Cortex of kidney (tissue), 1 donor: Measurements from ENCODE around the gene JAZF1.

Source experiments
- DNase-seq: peaks from one replicate; lab custom pipeline; 2025; lab: John Stamatoyannopoulos, UW

The JAZF1 gene

DNA sequence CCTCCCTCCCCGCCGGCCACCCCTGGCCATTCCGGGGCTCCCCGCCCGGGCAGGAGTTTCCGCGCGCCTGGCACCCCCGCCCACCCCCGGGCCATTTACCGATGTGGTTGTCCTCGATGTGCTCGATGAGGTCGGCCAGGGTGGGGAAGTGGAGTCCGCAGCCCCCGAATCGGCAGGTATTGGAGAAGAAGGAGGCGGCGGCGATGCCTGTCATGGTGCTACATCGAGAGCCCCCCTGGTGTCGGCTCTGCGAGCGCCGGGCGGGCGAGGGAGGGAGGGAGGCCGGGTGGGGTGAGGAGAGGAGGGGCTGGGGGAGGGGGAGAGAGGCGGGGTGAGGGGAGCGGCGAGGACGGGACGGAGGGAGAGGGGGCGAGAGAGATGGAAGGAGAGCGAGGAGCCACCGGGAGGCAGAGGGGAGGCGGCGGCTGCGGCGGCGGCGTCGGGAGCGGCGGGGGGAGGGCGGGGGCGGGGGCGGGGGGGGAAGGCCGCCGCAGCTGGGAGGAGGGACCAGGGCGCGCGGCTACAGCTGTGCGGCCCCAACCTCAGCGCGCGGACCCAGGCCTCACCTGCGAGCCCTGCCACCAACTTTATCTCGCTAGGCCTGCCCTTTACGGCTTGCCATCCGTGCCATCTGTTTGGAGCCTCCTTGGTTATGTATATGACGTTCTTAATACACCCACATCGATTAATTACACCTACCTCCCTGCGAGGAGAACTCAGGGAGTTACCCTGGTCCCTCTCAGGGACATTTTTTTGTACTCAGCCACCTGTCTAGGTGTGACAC is at the start of gene JAZF1:
TSS of gene JAZF1 (minus strand) at position 432 of the 784 bp plus-strand sequence.
- no peak for DNase-seq

DNA sequence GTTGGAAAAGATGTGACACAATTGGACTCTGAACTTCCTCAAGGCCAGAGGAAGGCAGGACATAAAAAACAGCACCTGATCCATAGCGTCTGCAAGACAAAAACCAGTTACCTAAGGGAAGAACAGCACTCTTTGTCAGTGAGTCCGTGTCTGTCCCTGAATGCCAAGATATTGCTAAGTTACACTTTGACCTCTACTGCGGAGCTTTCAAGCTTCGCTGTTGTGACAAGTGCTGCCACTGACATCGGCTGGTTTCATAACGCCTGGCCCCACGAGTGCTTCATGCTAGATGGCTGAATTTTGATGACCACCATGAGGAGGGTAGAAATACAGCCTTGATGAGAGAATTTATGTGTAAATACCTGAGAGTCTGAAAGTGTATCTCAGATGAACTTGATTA is 49.7 kb upstream of the JAZF1 start:
- no peak for DNase-seq

DNA sequence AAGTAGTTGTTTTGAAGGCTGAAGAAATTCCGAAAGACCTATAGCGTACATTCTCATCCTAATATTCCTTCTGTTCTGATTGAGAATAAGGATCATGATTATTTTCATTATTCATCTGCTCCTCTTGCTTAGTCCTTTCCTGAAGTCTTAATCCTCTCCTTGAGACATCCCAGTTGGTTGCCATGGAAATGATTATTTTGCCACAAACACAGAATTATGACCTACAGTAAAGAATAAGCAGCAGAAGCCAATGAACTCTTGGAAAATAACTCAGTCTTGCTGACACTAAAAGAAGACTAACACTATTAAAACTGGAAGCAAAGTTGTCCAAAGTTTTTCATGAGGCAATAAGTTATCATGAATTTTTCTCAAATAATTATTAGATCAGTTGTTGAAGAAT is 47.8 kb upstream of the JAZF1 start:
- no peak for DNase-seq

DNA sequence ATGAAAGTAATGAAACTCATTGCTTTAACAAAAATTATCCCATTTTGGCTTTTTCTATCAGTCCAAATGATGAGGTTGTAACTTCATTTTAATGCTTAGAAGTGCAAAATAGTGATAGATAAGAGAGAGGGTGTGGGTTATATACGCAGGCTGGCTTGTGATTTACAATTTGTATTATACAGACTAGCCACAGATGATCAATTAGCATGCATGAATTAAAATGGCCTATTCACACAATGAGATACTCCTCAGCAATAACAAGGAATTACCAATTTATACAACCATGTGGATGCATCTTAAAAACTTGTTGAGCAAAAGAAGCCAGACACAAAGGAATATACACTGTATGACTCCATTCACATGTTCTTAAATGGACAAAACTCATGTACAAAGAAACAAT is 45.4 kb upstream of the JAZF1 start:
- no peak for DNase-seq

DNA sequence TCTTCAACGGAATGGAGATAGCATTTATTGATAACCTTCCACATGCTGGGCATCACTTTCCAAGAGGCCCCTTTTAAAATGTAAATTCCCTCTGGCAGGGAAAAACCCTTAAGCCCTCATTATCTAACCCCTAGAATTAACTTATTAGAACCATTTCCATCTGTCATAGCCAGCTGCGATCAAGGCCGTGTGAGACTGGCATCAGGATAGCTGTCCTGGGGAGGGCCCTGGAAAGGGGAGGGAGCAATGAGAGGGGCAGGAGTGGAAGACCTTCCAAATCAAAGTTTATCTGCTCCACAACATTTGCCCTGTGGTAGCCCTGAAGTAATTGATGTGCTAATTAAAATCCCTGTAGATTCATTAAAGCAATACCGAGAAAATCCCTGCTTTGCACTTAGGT is 45.0 kb upstream of the JAZF1 start:
- no peak for DNase-seq

DNA sequence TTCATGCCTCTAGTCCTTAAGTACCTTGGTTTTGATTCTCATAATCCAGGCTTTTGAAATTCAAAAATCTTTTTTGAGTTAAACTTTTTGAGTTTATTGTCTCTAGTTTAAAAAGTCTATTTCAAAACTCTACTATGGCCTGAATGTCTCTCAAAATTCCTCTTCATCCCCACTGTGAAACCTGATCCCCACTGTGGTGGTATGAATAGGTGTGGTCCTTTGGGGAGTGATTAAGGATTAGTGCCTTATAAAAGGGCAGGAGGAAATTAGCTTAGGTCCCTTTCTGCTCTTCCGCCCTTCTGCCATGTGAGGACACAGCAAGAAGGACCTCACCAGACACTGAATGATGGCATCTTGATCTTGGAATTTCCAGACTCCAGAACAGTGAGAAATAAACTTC is 44.1 kb upstream of the JAZF1 start:
- no peak for DNase-seq

DNA sequence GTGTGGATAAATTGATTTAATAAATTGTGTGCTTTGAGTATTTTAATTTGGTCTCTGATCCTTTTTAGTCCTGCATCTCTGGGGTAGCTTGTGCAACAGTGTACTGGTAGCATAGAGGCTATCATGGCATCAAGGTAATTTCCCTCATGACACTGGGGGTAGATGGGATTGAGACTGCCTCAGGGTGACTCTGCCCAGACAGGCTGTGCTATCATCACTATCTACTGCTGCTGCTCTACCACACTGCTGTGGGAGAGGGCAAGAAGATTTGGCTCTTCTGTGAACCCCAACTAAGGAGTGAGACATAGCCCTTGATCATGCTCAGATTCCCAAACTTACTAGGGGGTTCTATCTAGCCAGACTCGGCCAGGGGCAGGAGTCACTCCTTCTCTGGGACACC is 43.6 kb upstream of the JAZF1 start:
- no peak for DNase-seq

DNA sequence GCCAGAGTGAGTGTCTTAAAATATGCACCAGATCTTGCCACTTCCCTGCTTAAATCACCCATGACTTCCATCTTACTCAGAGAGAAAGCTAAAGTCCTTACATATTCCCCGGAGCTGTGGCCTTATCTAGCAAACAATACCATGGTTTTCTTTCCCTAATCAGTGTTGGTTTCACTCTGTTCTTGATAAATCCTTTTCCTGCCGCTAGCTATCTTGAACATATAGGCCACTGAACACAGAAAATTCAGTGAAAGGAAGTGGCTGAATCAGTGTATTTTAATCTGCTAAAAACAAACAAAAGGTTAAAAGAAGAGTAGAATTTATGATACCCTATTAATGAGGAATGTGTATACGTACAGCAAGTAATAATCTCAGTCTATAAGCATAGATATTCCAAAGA is 42.0 kb upstream of the JAZF1 start:
- no peak for DNase-seq

DNA sequence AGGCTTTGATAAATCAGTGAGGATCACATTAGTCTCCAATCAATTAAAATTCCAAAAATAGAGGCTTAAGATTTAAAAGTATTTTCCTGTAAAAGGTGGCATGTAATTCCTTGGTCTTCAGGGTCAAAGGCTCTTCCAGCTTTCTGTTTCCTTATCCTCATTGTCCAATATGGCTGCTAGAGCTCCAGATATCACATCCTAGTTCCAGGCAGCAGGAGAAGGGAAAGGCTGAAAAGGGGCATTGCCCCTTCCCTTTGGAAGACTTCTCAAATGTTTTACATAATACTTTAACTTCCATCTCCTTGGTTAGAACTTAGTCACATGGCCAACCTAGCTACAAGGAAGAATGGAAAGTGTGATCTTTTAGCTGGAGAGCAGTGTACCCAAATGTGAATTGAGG is 39.2 kb upstream of the JAZF1 start:
- DNase-seq = no peak

DNA sequence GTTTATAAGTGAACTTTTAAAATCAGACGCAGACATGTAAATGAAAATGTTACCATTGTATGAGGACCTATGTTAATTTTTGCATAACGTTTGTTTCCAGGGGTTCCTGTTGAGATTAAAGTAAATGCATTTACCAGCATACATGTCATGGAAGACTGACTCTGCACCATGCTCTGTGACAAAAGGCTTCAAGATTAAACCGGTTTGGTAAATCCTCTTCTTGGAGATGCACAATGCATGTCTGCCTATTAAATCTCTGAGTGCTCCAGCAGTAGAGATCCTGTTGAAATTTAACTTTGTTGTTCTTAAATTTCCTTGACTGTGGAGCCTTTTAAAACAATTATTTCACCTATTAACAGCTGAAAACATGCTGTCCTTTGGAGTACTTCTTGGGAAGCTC is 36.5 kb upstream of the JAZF1 start:
- no peak for DNase-seq

DNA sequence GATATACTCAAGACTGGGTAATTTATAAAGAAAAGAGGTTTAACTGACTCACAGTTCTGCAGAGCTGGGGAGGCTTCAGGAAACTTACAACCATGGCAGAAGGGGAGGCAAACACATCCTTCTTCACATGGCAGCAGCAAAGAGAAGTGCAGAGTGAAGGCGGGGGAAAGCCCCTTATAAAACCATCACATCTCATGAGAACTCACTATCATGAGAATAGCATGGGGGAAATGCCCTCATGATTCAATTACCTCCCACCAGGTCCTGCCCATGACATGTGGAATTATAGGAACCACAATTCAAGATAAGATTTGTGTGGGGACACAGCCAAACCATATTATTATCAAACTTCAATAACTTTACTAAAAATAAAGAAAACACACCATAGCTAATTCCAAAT is 30.4 kb upstream of the JAZF1 start:
- no peak for DNase-seq

DNA sequence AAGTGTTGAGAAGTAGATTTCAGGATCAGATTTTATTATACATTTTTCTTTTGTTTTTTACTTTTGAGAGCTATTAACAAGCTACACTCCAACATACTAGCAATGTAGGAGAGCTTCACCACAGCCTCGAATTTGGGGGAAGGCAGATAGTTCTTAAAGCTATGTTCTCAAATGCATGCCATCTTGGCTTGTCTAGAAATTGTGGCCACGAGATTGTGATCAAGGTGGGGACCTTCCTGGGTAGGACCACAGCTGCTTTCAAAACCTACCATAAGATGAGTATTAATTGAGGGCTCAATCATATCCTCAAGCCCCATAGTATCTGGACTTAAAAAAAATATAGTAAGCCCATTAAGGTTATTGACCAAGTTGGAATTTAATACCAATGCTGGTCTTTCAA is 27.9 kb upstream of the JAZF1 start:
- no peak for DNase-seq

DNA sequence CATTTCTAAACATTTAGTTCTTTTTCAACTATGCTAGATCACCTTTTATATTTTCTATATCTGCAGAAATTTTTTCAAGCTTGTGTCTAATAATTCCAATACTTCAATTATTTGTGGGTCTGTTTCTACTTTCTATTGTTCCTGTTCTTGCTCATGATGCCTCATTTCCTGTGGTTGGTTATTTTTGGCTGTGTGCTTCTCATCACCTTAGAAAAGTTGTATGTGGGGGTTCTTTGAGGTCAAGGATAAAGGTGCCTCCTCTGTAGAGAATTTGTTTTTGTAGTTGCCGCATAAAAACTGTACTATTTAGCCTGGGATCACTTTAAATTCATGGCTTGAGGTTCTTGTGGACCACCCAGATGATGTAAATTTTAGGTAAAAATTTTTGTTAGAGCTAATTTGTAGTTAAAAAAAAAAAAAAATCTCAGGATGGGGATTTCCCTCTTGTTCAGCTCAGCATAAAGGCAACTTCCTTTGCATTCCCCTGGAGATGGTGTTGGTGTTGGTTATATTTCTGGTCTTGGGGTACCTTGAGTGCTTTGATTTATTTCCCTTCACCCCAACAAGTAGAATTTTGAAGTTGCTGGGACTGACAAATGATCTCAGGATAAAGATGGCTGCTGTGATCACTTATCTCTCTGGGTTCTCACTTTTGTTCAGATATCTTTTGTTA is 27.0 kb upstream of the JAZF1 start:
- DNase-seq = no peak

DNA sequence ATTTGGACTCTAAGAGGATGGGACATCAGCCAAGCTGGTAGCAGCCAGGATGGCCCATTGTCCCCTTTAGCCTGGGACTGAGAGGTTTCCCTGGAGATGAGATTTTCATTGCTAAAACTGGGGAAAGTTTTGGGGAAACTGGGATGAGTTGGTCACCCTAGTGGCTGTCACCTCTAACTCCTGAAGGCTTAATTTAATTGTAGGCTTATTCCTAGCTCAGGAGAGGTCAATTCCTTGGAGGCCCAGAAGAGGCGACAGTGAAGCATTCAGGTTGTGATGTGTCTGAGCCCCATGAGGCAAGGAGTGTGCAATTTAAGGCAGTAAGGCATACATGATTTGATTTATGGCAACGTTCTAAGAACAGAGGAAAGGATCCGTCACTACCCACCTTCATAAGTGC is 24.9 kb upstream of the JAZF1 start:
- DNase-seq = no peak

DNA sequence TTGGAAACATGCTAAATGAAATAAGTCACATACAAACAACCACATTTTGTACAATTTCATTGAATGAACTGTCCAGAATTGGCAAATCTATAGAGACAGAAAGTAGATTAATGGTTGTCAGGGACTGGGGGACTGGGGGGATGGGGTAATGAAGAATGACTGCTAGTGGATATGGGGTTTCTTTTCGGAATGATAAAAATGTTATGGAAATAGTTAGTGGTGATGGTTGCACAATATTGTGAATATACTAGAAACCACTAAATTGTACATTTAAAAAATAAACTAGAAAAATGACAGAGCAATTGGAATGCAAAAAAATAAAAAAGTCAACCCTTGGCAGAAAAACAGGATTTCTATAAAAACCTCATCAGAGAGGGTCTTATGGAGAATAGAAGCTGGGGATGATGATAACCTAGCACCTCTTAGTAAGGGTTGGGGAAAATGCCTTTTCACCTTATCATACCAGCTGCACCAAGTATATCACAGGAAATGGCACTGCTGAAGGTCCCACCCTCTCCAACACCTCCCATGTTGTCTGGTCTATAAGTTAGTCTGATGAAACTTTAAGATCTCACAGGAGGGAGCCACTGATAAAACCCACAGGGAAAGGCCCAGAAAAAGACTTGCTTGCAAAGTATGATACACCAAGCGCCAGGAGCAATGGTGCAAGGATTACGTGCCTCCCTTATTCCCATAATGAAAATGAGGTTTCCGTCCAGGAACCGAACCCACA is 23.1 kb upstream of the JAZF1 start:
- no peak for DNase-seq

DNA sequence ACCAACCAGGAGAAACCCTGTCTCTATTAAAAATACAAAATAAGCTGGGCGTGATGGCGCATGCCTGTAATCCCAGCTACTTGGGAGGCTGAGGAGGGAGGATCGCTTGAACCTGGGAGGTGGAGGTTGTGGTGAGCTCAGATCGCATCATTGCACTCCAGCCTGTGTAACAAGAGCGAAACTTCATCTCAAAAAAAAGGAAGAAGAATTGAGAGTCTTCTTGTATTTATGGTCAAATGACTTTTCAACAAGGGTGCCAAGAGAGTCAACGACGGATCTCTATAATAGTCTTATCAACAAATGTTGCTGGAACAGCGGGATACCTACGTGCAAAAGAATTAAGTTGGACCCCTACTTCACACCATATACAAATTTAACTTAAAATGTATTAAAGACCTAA is 21.6 kb upstream of the JAZF1 start:
- no peak for DNase-seq

DNA sequence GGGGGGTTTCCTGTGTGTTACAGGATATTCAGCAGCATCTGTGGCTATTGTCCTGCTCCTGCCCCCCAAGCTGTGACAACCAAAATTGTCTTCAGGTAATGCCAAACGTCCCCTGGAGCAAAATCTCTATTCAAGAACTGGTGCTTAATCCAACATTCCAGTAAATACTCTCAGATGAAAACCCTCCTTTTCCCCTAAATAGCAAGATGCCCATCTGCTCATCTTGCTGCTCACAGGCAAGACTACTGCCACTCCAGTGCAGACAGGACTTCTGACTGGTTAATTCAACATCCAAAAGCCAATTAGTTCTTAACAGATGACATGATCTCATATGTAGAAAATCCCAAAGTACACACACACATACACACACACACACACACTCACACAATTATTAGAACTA is 20.5 kb upstream of the JAZF1 start:
- DNase-seq = no peak

DNA sequence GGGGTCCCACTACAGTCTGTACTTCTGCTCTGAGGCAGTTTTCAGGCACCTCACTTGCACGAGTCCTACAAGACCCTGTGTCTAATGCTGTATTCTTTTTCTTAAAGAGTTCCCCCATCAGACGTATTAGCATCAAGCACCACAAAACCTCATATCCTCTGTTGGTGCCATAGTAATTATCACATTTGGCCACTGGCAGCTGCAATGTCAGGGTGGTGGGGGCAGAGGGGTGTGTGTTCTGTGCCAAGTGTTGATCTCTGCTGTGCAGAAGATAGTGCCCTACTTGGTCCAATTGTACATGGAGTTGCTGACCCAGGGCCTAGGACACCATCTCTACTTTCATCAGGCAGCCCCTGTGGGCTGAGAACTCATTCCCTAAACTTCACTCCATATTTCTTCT is 20.0 kb upstream of the JAZF1 start:
- no peak for DNase-seq

DNA sequence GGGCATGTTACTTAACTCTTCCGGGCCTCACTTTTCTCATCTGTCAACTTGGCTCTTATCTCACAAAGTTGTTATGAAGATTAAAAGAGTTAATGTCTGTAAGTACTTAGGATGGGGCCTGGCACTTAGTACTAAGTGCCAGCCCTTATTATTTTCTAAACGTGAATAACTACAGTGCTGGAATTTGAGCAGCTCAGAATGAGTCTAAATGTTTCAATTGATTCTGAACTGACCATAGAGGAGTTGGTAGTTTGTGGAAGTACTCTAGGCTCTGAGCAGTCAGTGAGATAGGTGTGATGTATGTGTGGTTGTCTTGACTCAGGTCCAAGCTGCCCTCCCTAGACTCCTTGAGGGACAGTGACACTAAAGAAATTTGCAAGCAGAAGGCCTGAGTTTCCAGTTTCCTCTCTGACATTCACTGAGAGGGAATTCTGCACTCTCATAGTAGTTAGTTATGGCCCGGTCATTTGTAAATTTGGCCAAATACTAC is 18.5 kb upstream of the JAZF1 start:
- DNase-seq = no peak

DNA sequence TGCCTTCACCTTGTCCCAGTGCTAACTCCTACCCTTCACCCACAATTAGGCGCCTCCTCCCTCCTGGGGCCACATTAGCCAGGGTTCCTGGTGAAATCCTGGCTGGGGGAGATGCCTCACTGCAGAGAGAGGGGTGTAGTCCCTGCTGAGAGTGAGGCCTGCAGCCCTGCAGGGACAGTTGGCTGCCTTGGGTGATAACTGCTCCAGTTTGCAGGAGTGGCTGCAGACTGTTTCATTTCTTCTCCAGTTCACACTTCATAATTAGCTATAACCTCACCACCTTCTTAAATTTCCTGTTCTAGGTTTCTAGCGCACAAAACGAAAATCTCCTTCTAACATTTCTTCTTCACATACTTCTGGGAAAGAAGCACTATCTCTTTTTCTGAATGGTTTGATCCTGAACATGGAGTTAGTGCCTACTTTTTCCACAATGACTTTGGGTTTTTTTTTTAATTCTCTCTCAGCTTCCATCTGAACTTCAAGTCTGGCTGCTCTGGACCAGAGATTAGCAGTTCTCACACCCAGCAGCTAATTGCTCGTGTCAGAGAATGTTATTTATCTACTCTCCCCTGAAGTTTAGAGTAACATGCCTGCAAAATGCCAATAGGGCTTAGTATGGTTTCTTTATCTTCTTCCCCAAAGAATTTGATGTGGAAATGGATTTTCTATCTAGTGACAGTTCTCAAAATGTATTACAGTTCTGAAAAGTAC is 15.5 kb upstream of the JAZF1 start:
- no peak for DNase-seq

DNA sequence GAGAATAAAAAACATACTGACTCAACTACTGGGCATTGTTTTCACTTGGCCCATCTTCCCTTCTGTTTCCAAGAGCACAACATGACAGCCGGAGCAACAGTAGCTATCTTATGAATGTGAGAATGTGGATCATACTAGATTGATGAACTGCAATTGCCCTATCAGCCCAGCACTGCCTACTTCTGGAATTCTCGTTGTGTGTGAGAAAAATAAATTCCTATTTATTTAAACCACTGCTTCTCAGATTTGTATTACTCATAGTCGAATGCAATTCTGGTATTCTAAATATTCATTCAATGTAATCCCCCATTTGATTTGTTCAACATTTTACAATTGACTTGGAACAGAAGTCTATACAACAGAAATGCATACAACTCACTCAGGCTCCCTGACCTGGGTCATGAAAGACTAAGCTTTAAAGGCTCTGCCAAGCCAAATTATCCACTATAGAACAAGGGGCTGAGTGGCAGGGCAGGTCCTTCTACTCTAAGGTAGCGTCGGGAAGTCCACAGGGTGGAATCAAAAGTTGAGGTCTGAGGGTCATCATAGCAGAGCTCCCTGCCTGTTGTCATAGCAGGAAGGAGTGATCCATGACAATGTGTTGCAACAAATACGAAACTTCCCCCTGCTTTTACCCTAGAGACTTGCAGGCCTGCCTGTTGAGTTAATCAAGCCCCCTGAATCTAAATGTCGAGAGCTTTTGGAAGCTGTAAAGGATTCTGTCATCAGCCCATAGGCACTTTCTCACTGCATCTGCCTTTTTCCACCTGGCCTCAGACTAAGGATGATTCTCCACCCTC is 12.4 kb upstream of the JAZF1 start:
- DNase-seq = no peak

DNA sequence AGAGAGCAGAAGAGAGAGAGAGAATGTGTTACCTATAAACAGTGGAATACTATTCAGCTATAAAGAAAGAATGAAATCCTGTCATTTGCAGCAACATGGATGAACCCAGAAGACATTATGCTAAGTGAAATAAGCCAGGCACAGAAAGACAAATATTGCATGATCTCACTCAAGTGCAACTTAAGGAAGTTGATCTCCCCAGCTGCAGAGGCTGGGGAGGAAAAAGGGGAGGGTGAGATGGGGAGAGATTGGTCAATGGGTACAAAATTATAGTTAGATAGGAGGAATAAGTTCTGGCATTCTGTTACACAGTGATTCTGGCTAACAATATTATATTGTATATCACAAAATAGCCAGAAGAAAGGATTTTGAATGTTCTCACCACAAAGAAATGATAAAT is 11.2 kb upstream of the JAZF1 start:
- DNase-seq = no peak
